ENCODE data around the gene IFITM1. TPM values are rescaled to one million over a fixed set of nuclear protein-coding genes. Genes with fewer than 3 reads are reported as not detected.

The IFITM1 gene
- total and polyA plus RNA-seq, 9 of the 15 experiments (the other 6 are each of a cell fraction or from before 2014, with no cell fraction given) = 691 to 5,579 (median 974) TPM

- TF ChIP-seq ARID3A (IDR thresholded peaks at IDR 0.05; ENCODE audit: borderline replicate concordance, low read depth, low read length) = no peak
- no peak for TF ChIP-seq ZNF766 (CRISPR knock-in tag; conservative IDR thresholded peaks at IDR 0.05)
- peak; percentile 54 for TF ChIP-seq NCOA4 (IDR thresholded peaks at IDR 0.05; ENCODE audit: partially characterized antibody)
- no peak for TF ChIP-seq TEAD1 (CRISPR knock-in tag; IDR thresholded peaks at IDR 0.05)
- no peak for TF ChIP-seq DMBX1 (CRISPR knock-in tag; IDR thresholded peaks at IDR 0.05; ENCODE audit: borderline replicate concordance)
- TF ChIP-seq ATF4 (CRISPR knock-in tag; IDR thresholded peaks at IDR 0.05) = no peak
- TF ChIP-seq ZKSCAN8 (CRISPR knock-in tag; IDR thresholded peaks at IDR 0.05) = no peak
- TF ChIP-seq PTRF (tag; IDR thresholded peaks at IDR 0.05) = no peak
- no peak for TF ChIP-seq FOS (IDR thresholded peaks at IDR 0.05; ENCODE audit: extremely low read depth, insufficient read length)
- TF ChIP-seq TFAM (CRISPR knock-in tag; conservative IDR thresholded peaks at IDR 0.05) = no peak
- peak; percentile 39; the same call in 1 of the 2 replicates for TF ChIP-seq BCOR (IDR thresholded peaks at IDR 0.05)
- TF ChIP-seq PCBP2 (IDR thresholded peaks at IDR 0.05; ENCODE audit: low read depth, low read length, poor library complexity, severe bottlenecking) = peak; percentile 76
- no peak for TF ChIP-seq MXD1 (CRISPR knock-in tag; IDR thresholded peaks at IDR 0.05; ENCODE audit: borderline replicate concordance, poor library complexity, severe bottlenecking)
- no peak for TF ChIP-seq ZNF174 (CRISPR knock-in tag; IDR thresholded peaks at IDR 0.05)
- TF ChIP-seq E2F1 (CRISPR knock-in tag; IDR thresholded peaks at IDR 0.05) = no peak
- no peak for TF ChIP-seq KAT7 (CRISPR knock-in tag; IDR thresholded peaks at IDR 0.05; ENCODE audit: borderline replicate concordance)
- TF ChIP-seq SETDB1 (IDR thresholded peaks at IDR 0.05; ENCODE audit: low read length) = no peak
- no peak for TF ChIP-seq BRCA1 (IDR thresholded peaks at IDR 0.05)
- no peak for TF ChIP-seq BRCA1 (CRISPR knock-in tag; IDR thresholded peaks at IDR 0.05)
- no peak for TF ChIP-seq SMC3 (conservative IDR thresholded peaks at IDR 0.05; ENCODE audit: insufficient read depth, low read depth, low read length)
- TF ChIP-seq ETV1 (tag; conservative IDR thresholded peaks at IDR 0.05; ENCODE audit: low read depth) = no peak
- no peak for TF ChIP-seq RB1 (IDR thresholded peaks at IDR 0.05; ENCODE audit: low read depth)
- TF ChIP-seq ZNF12 (CRISPR knock-in tag; IDR thresholded peaks at IDR 0.05) = no peak
- TF ChIP-seq JUNB (CRISPR knock-in tag; conservative IDR thresholded peaks at IDR 0.05) = no peak
Measured at GRCh38 chr11:340539-341512, 27.0 kb downstream of the IFITM1 start (continued).

Data from K562 (cell line).